HG03175 (cell line): Measurements from ENCODE around the gene GSC.
"Not testable (repeated sequence)": the region's sequence is repeated elsewhere in the genome, so short reads cannot be mapped to it uniquely, and the experiment has no call there.

Source experiments
- ATAC-seq: cut with Tn5 transposase; IDR thresholded peaks from one replicate; pipeline ENCODE4 v1.9.1; 2021; ENCODE audit warnings: mild to moderate bottlenecking, moderate library complexity; ENCODE audit not compliant: unreplicated experiment

Gene GSC

DNA sequence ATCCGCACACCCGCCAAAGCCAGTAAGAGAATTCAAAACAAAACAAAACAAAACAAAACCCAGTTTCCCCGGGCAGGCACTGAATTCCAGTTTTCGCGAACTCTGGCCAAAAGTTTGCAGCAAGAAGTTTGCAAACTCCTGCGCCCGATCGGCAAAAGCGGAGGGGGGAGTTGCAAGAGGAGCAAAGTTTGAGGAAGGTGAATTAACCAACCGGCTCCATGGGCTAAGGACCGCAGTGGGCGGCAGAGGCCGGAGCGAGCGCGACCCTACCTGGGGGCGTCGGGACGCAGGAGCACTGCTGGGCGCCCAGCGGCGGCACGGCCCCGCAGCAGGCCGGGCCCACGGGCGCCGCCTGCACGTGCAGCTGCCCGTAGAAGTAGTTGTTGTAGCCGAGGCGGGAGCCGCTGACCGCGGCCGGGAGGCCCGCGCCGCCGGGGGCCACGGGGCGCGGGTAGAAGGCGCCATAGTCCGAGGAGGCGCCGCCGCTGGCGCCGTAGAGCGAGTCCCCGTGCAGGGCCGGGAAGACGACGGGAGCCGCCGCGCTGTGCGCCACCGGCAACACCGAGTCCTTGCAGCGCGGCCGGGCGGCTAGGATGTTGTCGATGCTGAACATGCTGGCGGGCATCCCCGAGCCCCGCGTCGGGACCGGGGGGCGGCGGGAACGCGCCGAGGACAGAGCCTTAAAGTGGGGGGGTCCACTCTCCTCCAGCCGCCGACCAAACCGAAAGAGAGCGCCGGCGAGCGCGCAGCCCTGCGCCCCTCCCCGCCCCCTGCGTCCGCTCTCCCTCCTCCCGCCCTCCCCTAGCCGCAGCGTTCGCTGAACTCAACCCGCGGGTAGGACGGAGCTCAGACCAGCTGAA lies at the start of gene GSC:
TSS of gene GSC (minus strand) at position 723 of the 860 bp plus-strand sequence. CDS start at position 625, 98 bp downstream.
- no peak for ATAC-seq

DNA sequence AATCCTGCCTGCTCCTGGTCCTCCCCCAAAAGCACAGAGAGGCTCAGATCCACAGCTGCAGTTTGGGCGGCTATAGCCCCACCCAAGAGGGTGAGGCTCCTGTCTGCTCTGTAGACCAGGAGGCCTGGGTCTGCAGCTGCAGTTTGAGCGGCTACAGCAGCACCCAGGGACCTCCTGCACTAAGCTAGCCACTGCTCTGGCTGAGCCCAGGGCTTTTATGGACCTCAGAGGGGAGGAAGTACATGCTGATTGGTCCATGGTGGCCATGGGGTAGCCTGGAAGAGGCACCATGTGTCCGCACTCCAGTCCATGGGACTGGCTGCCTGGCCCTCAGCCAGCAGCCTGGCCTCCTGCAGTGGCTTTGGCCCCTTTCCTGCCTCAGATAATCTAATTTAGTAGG lies 49.6 kb upstream of the GSC start:
- ATAC-seq: no peak

DNA sequence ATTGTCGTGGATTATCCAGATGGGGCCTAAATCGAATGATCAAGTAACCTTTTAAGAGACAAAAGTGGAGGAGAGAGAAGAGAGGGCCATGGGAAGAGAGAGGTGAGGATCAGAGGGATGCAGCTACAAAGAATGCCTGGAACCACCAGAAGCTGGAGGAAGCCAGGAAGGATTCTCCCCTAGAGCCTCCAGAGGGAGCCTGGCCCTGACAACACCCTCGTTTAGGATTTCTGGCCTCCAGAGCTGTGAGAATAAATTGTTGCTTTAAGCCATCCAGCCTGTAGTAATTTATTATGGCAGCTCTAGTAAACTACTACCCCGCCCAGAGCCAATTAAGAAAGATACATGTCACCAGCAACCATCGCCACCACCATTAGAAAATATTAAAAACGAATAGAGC lies 46.2 kb upstream of the GSC start:
- no peak for ATAC-seq

DNA sequence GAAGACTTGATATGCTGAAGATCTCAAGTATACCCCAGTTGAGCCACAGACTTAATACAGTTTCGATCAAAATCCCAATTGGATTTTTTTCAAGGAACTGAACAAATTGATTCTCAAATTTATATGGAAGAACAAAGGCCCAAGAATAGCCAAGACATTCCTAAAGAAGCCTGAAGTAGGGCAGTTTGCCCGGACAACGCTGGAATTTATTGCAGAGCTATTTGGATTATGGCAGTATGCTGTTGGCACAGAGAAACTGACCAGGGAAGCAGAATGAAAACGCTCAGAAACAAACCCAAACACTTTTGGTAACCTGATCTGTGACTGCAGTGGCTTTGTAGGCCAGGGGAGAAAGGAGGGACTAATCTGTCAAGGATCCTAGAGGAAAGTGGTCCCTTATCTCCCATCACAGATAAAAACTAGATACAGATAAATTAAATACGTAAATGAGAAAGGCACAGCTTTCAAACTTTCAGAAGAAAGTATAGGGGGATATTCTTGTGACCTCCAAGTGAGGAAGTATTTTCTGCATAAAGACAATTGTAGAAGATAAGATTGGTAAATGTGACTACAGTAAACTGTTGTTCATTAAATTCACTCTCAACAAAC lies 35.9 kb upstream of the GSC start:
- ATAC-seq: no peak

DNA sequence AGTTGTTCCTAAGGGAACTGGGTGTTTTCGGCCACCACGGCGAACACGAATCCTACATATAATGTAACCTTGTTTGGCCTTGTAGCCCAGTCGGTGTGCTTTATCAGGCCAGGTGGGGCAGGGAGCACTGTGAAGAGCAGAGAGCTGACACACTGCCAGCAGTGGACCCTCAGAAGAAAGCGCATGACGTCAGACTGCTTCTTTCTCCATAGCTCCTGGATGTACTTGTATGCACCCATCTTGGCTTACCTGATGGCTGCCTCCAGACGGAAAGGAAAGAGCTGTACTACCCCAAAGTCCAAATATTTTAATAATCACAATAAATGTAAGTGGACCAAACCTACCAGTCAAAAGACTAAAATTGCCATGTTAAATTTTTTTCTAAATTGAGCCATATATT lies 31.3 kb upstream of the GSC start:
- no peak for ATAC-seq

DNA sequence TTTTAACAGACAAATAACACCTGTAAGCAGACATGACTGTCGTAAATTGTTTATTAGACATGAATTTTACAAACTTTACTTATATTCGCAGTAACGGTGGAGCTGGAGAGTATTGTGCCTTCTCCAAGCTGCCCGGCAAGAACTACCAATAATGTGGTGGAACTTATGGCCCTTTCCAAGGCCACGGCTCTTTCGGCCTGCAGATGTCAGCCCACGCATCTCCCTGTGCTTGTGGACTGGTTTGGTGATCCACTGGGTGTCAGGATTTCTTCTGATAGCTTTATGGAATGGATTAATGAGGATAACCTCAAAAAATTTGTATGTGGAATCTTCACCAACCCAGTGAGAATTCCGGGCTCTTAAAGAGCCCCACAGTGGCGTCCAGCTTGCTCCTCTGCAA lies 30.9 kb upstream of the GSC start:
- ATAC-seq: not testable (repeated sequence)

DNA sequence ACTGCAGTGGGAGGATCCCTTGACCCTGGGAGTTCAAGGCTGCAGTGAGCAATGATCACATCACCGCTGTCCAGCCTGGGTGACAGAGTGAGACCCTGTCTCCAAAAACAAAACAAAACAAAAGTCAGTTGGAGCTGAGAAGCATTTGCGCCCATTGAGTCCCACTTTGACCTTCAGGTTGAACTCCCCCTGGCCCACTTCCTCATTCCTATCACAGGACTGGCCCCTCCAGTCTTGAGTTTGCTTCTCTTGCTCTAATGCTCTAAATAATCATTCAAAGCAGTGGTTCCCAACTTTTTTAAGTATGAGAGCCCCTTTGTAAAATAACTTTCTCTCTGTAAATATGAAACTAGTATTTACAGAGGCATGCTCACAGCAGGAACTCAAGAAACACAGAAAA lies 28.0 kb upstream of the GSC start:
- ATAC-seq: no peak

DNA sequence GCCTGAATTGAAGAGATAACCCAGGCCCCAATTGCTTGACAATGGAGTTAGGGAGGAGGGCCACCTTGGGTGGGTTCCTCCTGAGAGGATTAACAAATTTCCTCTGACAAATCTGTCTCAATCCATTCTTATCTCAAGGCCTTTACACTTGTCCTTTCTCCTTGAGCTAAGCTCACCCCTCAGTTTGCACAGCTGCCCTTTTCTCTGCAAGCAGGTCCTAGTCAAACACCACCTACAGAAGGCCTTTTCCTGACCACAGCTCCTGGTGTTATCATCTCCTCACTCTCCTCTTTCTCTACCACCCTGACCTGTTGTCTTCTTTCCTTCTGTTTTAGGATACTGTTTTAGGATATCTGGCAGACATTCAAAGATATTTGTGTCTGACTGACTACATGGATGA lies 26.4 kb upstream of the GSC start:
- ATAC-seq: no peak

DNA sequence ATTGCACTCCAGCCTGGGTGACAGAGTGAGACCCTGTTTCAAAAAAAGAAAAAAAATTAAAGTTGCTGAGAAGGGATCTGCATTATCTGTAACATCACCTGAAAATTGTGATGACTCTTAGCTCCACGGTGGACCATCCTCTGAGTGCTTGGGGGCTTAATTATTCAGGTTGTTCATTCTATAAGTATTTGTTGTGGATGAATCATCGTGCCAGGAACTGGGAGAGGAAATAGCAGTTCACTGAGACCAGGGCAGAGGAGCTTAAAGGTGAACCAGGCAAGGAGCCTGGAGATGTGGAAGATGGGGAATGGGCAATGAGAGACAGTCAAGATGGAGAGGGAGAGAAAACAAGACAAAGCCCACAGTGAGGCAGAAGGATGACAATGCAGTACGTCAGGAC lies 25.5 kb upstream of the GSC start:
- ATAC-seq: no peak

DNA sequence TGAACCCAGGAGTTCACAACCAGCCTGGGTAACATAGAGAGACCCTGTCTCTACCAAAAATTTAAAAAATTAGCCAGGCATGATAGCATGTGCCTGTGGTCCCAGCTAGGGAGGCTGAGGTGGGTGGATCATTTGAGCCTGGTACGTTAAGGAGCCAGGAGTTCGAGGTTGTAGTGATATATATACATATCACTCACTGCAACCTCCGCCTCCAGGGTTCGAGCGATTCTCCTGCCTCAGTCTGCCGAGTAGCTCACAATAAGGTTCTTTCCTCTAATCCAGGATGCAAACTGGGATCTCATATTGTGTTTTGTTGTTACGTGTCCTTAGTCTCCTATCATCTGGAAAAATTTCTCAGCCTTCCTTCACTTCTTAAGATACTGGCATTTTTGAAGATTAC lies 24.0 kb upstream of the GSC start:
- ATAC-seq: no peak

DNA sequence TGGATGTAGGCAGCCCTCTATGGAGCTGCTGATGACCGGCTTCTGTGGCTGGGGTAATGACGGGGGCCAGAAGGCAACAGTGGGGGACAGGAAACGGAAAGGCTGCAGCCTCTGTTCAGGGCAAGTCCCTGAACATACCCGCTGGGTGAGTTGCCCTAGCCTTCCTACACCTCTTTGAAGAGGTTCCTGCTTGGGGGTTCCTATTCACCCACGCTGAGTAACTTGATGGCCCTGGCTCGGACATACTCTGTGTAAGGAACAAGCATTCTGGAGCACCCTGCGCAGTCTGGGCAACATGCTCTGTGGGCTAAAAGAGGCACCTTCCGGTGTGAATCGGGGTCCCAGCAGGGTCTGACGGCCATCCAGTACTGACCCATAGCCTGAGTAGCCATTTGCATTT lies 17.7 kb upstream of the GSC start:
- ATAC-seq: no peak

DNA sequence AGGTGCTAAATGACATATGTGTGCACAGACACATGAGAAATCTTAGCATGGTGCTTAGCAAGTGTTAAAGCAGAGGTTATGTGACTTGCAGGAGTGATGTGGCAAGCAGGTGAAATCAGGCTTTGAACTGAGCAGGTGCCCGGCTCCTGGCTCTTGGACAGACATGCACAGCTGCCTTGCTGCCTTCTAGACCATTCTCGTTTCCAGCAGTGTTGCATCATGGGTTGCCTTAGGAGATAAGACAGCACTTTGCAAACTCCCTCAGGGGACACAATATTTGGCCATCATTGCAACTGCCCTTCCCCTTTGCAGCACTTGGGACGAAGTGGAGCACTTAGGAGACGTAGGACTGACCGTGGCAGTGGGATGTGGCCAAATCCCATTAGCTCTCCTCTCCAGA lies 17.2 kb upstream of the GSC start:
- ATAC-seq: no peak

DNA sequence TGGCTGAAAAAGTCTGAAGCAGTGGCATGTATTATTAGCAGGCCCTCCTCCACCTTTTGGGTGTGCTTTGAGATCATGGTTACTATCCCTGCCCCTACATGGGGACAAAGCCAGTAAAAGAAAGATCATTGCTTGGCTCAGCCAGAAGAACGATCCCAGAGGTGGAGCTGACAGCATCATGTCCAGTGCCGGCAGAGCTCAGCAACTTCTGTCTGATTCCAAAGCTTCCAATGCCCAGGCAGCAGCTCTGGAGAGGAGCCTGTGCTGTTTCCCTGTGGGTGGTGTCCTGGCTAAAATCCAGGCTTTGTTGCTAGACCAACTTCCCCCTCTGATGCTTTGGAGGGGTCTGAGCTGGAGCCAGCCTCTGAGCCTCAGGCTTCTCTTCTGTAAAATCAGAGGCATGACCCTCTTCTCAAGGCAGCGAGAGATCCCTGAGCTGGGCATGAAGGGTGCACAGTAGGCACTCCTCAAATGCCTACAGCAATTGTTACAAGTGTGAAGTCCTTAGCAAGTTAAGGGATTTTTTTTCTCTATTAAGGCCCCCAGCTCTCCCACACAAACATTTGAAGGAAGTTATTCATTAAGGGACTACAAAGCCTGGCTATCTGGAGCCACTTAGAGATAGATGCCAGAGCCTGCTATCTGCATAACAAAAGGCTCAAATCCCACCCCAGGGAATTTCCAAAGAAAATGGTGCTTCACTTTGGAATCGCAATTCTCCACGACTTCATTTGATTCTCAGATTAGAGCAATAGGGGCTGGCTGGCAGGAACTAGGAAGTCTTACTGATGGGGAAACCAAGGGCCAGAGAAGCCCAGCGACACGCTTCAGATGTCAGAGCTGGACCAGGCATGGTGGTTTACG lies 10.9 kb upstream of the GSC start:
- ATAC-seq: no peak

DNA sequence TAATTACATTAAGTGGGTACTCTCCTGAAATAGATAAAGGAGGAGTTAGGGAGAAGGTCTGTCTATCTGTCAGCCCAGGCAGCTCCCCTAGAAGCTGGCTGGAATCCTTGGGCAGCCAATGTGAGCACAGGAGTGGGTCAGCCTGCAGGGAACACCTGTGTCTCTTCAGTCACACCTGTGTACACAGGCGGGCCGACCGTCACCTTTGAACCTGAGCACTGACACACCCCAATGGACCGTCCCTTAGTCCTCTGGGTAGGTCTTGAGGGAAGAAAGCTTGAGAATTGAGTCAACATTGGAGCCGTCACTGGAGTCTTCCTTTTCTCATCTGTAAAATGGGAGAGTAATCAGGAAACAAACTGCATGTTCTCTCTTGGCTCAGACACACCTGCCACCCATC lies 9.8 kb upstream of the GSC start:
- no peak for ATAC-seq

DNA sequence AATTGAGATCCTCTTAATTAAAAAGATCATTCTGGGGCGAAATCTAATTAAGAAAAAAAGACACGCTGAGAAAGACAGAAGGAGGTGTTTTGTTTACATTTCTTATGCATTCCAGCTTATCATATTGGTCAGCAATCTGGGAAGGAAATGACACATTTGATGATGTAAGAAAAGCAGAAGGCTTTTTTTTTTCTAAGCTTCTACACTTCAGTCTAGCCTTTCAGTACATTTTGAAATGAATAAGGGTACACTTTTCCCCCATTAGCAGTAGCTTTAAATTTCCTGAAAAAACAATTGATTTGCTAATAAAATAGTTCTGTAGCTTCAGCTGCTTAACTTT lies 5.9 kb upstream of the GSC start:
- no peak for ATAC-seq

DNA sequence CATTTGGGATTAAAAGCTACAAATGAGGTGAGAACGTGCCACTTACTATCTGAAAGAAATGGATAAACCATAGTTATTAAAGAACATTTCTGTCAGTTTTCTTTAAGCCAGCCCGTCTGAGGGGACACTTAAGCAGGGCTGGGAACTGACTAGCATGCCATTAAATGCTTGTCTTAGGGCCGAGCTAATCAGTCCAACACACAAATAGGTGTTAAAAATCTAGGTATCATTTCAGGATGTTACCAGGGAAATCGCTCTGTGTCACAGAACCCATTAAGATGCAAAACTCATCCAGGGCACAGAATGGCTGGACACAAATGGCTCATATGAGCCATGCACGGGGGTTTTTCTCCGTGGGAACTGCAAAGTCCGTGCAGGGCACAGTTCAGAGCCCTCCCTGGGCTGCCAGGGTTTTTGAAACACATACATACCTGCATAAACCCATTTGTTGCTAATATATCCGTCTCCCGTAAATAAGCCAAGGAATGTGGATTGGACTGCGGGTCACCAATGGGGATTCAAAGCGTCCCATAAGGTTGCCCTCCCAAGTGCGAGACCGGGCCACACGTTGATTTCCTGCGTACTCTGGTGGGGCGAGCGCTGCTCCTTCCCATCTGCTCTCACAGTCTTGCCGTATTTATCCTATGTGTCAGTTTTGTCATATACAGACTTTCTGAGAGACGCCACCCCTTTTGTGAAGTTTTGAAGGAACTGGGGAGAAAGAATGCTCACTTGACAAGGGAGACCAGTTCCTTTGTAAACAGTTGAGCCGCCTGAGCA lies 5.4 kb upstream of the GSC start:
- ATAC-seq: no peak

DNA sequence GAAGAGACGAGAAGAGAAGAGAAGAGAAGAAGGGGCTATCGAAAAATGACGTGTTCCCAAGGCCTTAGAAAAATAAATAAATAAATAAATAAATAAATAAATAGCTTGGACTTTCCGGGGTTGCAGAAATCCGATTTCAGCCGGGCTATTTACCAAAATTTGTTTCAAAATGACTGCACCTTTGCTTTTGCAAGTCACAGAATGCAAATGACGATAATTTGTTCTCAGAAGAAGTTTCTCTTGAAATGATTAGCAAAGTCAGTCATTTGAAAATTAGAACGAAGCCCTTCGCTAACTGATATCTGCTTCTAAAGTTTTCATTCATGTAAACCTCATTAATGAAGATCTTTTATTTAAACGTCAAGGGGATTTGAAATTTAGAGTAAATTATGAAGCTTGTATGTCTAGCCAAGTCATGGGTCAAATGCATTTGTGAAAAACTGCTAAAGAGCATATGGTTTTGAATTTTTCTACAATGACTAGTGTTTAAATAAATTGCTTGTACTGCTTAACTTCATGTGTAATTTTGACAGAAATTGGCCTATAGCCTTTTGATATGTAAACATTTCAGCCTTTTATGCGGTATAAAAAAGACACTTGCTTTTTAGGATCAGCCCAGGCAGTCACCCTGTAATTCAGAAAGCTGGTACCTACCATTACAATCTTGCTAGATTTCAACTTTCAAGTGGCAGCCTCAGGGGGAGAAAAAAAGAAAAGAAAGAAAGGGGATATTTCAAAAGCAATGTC lies 4.6 kb upstream of the GSC start:
- ATAC-seq: no peak

DNA sequence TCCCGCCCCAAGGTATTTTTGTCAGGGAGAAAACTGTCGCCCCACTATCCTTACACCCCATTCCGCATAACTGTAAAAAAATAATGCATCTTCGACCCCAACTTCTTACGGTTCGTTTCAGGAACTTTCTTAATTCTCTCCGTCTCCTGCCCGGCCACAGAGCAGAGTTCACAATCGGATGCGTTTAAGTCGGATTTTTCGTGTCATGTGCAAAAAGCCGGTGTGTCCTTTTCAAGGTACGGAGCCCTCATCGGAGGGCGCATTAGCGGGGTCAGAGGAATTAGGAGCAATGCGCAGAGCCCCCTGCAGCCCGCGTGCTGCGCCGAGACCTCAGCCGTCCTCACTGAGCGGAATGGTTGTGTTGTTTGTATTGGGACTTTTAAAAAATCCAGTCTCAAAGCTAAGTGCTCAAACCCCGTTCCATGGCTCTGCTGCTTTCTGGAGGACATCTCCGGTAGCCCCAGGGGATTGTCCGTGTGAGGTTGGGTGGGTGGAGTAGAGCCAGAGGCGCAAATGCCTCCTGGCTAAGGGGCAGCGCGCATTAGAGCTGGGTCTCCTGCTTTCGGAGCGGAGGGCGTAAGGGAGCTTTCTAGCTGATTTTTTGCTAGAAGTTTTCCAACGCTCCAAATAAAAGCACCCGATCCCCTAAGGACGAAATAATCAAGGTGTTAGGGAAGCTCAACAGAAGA lies 3.9 kb upstream of the GSC start:
- no peak for ATAC-seq

DNA sequence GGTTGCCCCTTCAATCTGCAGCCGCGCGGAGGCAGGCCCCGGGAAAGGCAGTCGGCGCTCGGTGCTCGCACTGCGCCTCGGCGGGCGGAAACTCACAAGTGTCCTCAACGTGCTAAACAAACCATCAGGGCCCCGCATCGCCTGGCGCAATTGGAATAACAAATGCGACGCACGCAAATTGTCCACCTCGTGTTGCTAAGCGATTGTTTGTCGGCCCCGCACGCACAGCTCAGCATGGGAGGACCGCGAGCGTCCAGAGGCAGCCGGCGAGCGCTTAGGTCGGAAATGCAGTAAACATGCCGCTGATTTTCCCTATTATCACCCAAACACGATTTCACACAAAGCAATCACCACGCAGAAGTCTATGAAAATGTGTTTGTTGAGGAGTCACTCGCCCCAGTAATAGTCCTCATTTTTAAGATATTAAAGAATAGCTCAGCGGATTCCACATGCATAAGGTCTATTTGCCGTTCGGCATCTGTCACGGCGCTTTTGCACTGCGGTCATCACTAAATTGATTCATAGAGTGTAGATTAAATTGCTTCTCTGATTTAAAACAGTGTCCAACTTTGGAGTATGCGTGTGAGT lies 3.2 kb upstream of the GSC start:
- no peak for ATAC-seq
